Stimulated activated CD4-positive, alpha-beta T cell treated with anti-CD3 and anti-CD28 coated beads, Interleukin-12 subunit alpha, Interleukin-12 subunit beta, amount 100 ng/mL, for 24 hours (primary cell): Measurements from ENCODE around the gene ARHGAP18.

Source experiments
- DNase-seq, 2 experiments: peaks; one replicate each; pipeline ENCODE4 v3.0.0-alpha.2; 2020; ENCODE audit warnings: low read depth in 2 of 2

ARHGAP18 gene

DNA sequence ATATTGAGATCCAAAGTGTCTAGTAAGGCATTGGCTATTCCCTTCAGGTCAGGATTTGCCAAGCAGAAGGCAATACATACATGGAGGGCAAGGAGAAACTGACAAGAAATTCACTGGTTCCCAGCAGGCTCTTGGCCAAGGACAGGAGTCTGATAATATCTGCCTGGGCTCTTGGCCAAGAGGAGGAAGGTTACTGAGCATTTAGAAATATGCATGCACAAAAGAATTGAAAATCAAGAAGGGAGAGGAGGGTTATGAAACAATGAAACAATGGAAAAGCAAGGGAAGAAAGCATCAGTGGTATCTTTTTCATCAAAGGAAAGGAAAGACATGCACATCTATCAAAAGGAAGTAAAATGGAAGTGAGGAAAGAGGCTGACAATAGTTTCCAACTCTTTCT is 42.4 kb downstream of the ARHGAP18 start:
- DNase-seq: no peak

DNA sequence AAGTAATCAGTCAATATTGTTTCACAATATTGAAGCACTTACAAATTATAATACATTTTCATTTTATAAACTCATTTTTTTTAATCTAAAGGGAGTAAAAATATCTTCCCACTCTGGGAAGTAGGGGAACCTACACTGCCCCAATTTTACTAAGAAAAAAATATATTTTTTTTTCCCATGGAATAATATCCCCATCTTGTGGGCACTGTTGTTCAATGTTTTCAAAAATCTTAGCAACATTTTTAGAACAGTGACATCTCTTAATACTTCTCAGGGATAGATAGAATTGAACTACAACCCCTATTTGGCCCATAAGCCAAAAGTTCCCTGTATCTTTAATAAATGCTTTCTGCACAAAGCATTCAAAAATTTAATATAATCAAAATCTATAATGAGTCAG is 42.9 kb downstream of the ARHGAP18 start:
- no peak for DNase-seq

DNA sequence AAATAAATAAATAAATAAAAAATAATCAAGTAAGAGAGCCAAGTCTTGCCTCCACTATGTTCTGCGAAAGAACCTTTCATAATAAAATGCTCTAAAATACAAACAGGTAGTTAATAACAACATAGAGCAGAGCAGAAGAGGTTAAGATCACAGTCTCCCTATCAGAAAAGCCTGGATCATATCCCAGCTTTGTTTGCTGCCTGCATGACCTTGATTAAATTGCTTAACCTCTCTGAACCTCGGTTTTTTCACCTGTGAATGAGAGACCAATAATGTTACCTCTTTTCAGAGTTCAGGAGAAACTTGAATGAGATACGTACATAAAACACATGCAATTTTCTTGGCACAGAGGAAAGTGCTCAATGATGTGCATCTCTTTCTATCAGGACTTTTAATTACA is 44.4 kb downstream of the ARHGAP18 start:
- DNase-seq: no peak

DNA sequence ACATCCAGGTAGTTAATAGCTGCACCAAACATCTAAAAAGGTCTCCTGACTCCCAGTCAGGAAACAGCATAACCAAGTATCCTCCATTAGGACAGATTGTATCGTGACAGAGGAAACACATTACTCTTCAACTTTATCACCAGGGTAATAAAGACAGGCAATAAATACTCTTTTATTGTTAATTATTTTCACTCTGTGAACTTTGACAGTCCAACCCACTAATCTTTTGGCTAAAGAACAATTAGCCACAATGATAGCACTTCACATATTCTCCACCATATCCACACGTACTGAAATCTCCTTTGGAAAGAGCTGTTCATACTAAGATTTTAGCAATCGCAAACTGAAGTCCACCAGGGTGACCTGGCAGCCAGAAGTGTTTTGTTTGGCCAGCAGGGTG is 46.4 kb downstream of the ARHGAP18 start:
- no peak for DNase-seq

DNA sequence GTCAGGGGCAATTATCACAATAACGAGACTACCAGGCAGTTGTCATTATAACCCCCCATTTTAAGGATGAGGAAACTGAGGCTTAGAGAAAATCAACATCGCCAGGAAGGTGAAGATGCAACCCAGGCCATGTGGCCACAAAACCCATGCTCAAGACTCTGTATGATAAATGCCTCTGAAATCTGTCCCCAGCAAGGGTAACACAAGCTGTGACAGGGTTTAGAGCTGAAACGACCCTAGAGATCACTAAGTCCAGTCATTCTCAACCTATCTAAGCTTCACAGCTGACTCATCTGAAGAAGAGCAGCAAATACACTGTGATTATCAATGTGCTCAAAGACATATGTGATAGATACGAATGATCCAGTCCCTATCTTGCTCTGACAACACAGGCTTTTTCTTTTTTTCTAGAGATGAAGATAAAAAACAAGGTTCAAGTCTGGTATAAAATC is 47.0 kb downstream of the ARHGAP18 start:
- no peak for DNase-seq

DNA sequence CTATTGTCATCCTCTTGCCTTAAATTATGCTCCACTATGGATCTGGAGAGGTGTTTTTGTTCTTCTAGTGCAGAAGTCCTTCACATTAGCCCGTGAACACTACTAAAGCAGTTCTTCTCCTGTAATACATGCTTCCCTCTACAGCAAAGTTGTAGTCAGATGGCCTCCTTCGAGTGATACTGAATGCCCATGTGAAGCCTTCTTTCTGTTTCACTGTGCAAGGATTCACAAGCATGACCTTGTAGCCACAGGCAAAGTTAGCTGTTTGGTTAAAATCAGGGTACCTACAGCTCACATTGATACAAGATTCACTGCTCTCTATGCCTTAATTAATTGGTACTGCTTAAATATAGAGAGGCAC is 47.6 kb downstream of the ARHGAP18 start:
- no peak for DNase-seq

DNA sequence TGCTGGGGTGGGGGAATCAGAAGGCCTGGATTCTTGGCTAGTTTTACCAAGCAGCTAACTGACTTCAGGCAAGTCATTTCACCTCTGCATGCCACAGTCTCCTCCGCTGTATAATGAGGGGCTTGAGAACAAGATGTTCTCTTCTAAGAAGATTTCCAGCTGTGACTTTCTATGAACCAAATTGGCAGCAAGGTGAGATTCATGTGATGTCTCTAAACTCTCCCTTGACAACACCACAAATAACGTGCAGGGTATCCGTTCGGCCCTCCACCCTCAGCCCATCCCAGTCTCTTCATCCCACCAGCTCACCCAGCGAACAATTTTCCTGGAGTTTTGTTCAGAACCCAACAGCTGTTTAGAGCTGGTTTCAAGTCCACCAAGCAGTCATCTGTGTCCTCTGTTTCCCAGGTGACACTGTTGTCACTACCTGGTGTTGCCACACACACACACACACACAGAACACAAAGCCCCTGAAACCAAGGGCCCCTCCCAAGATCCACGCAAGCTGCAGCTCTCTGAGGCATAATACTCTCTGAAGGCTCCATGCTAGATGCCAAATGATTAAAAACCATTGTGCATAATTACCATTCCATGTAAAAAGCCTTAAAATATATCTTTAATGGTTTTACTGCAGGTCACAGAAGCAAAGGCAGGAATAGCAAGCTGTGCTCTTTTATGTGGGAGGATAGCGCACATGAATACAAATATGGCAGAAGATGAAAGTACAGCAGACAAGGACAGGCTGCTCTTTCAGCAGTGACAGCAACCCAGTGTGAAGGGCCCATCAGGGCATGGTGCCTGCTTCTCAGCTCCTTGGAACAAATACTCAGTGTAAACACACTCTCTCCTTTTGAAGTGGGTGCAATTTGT is 48.2 kb downstream of the ARHGAP18 start:
- DNase-seq: no peak

DNA sequence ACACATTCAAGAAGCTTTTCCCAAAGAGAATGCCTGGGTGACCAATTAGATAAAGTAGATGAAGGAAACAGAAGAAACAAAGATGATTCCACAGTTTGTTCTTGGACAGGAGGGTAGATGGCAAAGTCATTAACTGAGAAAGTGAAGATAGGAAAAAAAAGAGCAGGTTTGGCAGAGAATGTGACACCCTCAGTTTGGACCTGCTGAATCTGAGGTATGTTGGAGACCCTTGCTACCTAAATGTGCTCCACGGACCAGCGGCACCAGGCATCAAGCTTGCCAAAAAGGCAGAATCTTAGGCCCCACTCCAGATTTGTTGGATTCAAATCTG is 49.7 kb downstream of the ARHGAP18 start:
- no peak for DNase-seq

DNA sequence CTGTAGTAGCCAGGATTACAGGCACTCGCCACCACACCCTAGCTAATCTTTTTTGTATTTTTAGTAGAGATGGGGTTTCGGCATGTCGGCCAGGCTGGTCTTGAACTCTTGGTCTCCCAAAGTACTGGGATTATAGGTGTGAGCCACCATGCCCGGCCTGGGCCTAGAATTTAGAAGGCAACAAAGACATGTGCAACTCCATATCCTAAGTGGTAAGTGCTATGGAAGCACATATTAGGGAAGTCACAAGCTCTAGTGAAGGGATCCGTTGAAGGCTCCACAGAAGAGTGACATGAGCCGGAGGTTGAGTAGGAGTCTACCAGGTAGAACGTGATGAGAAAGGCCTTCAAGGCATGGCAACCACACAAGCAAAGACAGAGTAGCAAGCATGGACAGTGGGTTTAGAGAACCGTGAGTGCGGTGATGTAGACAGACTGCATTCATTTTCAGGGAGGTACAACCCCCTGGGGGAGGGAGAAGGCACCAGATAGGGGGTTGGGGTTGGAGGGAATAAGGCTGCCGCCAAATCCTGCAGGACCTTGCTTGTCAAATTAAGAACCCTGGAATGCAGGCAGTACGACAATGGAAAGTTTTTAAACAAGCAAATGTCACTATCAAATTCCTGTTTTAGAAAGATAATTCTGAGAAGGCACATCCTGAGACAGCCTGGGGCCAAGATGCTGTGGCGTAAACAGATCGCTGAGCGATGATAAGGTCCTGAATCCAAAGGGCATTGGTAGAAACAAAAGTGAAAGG is 50.2 kb downstream of the ARHGAP18 start:
- no peak for DNase-seq

DNA sequence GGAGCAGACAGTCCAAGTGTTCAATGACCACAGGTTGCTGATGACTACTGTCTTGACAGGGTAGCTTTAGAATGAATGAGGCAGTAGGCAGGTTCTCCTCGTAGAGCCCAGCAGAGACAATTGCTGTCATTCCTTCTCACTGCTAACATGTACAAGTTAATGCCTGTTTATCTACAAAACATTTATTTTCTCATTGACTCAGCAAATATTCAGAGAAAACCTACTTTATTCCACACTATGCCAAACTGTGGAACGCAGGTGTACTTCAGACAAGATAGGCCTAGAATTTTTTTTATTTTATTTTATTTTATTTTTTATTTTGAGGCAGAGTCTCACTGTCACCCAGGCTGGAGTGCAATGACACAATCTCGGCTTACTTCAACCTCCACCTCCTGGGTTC is 50.8 kb downstream of the ARHGAP18 start:
- DNase-seq: no peak

DNA sequence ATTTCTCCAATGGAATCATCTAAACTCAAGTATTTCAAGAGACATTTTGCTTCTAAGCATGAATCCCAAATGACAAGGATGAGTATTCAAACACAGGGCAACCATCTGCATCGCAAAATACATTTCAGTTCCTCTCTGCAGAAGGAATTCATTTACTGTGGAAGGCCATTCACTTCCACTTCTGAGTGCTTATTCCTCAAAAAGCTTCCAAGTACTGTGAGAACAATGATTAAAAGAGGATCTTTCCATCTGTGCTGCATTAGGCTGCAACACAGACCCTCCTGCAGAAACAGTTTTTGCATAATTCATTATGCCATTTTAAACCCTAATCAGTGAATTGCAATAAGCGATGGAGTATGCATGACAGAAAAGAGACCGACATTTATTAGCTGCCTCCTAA is 52.5 kb downstream of the ARHGAP18 start:
- no peak for DNase-seq

DNA sequence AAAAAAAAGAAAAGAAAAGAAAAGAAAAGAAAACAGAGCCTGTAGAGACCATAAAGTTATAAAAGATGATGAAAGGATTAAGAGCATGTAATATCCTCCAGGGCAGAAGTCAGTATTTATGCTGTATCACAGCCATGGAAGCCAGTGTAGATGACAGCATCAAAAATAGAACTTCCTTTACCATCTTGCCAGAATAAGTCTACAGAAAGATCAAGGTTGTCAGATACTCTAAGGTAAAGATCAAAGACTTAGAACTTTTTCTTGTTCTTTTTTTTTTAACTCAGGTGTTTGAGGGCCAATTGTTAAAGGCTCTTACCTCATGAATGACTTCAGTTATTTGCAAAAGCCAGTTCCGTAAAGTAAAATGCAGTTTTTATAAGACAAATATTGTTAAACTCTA is 54.6 kb downstream of the ARHGAP18 start:
- DNase-seq: no peak

DNA sequence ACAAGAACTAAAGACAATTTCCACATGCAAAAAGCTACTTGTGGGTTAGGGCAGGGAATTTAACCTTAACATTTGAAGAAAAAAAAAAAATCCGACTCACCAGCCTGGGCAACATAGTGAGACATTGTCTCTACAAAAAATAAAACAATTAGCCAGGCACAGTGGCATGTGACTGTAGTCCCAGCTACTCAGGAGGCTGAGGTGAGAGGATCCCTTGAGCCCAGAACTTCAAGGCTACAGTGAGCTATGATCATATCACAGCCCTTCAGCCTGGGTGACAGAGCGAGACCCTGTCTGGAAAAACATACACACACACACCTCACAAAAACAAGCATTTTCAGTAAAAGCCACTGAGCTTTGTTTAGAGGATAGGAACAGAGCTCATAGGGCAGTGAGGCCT is 56.2 kb downstream of the ARHGAP18 start:
- DNase-seq: no peak

DNA sequence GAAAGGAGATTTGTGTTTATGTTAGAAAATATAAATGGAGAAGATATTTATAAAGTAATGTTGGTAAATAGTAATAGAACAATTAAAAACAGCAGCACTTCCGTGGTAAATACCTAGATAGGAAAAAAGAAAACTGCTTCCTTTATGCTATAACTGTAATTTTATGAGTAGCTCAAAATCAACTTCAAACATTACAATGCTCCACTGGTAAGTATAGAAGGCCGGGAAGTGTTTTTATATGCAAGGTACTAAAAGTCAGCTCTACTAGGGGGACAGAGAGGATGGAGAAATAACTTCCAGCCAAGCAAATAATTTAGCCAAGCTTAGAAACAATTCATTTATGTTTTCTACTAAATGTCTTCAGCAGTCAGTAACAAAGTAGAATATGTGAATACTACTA is 56.7 kb downstream of the ARHGAP18 start:
- DNase-seq: no peak

DNA sequence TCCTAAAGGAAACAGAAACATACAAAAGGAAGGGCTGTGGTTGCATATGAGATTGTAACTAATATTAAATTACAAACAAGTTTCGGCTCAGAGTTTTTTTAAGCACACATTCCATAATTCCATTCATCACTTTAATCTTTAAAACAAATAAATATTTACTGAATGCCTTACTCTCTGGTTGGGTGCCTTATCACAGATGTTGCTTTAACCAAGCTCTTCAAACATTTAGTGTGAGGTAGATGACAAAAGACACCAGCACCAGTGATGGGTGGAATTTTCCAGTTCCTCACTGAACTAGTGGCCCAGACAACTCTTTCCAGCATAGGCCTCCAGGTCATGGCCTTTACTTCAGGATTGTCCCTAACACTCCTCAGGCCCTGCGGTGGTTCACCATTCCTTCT is 58.7 kb downstream of the ARHGAP18 start:
- DNase-seq: no peak

DNA sequence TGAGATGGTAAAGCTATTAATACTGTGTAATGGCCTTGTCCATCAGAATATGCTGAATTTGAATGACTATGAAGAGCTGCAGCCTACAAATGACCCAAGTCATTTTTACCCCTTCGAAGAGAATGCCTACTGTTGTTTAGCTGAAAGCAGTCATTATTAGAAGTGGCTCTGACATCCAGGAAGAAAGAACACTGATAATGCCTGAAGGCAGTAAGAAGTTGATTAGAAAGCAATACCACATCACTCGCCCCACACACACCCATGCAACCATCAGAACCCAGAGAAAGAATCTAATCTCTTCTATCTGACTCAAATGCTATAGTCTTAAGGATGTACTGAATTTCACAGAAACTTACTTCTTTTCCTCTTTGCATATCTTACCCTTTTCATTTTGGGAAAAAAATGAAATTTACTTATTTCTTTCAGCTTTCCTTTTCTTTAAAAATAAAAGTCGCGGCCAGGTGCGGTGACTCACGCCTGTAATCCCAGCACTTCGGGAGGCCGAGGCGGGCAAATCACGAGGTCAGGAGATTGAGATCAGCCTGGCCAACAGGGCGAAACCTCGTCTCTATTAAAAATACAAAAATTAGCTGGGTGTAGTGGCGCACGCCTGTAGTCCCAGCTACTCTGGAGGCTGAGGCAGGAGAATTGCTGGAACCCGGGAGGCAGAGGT is 61.0 kb downstream of the ARHGAP18 start:
- DNase-seq: no peak

DNA sequence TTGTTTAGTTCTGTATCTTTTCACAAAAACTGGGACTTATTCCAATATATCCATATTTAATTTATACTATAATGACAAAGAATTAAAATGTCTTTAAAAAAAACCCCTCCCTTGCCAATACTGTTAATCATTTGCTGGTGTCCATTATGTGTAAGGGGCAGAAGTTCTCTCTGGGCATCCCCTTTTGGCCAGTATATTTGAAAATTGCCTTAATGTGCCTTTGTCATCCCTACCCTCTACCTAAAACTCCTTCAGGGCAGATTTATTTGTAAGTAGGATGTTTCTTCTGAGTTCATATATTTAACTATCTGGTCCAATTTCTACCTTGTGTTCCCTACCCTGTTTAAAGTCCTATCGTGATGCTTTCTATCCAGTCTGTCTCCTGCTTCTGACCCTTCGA is 62.9 kb downstream of the ARHGAP18 start:
- no peak for DNase-seq

DNA sequence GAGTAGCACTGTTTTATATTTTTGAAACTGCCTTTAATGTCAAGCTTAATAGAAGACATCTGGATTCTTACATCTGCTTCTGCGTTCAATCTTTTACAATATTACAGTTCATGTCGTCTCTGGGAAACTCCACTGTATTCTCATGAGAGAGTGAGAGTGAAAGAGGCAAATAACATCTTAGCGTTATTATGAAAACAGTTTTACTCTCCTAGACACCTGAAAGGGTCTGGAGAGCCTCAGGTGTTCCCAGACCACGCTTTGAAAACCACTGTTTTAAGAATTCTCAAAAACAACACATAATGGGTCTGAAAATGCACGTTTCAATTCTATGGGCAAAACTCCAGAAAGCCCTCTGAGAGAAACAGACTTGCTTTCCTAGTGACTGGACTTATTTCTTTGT is 63.3 kb downstream of the ARHGAP18 start:
- no peak for DNase-seq

DNA sequence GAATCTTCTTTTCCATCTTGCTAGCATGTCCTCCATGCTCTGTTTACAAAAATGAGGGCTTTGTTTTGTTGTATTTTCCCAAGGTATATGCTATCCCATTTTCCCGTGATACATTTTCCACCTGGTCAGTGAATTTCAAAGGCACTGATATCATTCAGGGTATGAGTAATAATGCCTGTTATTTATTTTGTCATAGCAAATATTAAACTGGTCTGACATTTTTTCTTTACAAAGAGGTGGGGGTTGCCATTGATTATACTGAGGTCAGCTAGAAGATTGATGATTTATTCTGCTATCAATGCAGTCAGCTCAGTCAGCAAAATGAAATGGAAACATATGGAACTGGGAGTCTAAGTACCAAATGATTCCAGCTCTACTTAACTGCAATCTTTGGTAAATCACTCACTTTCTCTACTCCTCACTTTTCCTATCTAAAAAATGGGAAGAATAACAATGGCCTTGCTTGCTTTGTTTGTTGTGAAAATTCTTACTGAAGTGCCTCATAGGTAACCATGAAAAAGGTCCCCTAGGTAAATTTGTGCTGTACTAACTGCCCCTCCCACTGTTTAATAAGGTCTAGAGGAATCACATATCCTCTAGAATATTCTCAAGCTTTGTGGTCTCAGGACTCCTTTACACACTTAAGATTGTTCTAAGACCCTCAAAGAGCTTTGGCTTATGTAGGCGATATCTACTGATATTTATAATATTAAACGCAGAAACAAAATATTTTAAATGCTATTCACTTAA is 64.0 kb downstream of the ARHGAP18 start:
- DNase-seq: no peak

DNA sequence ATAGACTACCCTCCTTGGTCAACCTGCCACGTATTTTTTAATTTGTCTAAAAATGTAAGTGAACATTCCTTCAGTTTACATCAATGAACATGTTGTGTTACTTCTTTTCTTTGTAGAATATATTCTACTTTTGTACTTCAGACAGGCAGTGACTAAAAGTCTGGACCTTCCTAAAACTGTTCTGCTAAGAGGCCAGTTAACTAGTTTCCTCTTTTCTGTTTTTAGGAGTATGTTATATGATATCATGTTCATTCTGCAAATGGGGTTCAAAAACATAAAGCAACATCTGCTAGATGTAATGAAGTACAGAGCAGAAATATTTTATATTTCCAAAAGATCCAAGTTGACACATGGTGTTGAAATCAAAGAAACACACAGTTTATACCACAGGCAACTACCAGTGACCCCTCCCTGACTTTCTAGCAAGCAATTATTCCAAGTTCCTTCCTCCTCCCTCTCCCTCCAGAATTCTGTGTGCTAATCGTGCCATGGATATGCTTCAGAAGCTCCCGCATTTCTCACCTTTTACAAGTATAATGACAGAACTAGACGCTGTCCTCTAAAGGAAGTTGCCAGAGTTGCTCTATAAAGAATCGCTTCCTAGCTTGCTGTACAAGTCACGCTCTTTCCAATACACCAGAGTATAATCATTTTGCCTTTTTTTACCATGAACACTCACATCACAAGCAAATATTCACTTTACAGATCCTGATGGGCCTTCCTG is 64.7 kb downstream of the ARHGAP18 start:
- no peak for DNase-seq

DNA sequence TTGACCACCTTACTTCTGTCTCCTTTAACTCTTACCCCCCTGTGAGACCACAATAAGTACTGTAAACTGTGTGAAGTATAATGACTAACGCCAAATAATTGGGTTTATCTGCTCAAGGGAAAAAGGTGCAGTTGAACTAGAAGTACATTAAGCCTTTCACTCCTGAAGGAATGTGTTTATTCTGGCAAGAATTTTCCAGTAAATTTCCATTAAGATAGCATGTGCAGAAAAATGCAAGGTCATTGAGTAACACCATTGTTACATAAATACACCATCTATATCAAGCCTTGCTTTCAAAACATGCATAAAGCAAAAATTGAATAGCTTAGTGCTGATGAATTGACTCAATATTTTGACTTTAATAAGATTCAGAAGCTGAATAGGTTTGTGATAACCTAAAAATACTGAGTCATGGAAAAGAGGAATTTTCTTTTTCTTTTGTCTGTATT is 65.4 kb downstream of the ARHGAP18 start:
- no peak for DNase-seq
